ENCODE measurements around the gene RNF128.
A peak's percentile ranks its signal among the peaks of the same experiment; 100 is the strongest.
"Not testable (repeated sequence)": the region's sequence is repeated elsewhere in the genome, so short reads cannot be mapped to it uniquely, and the experiment has no call there.

RNF128 gene

GRCh38 chrX:106751407-106751806 is 24.9 kb downstream of the RNF128 start:
- no peak for DNase-seq

GRCh38 chrX:106752101-106752678 is 25.7 kb downstream of the RNF128 start:
- no peak for DNase-seq

GRCh38 chrX:106769288-106769687 is 42.8 kb downstream of the RNF128 start:
- DNase-seq = not testable (repeated sequence)

GRCh38 chrX:106774981-106775380 is 48.5 kb downstream of the RNF128 start:
- DNase-seq = no peak

- no peak for DNase-seq
Measured at GRCh38 chrX:106780264-106780663, 53.8 kb downstream of the RNF128 start.

- no peak for DNase-seq
Measured at GRCh38 chrX:106780664-106781377, 54.3 kb downstream of the RNF128 start.

- no peak for DNase-seq
Measured at GRCh38 chrX:106783716-106784115, 57.2 kb downstream of the RNF128 start.

GRCh38 chrX:106791495-106791894 is 65.0 kb downstream of the RNF128 start:
- no peak for DNase-seq

GRCh38 chrX:106802063-106802387 is 75.5 kb downstream of the RNF128 start:
- no peak for DNase-seq

GRCh38 chrX:106802388-106803275 is 76.1 kb downstream of the RNF128 start, which contains the start of gene TBC1D8B:
TSS of gene TBC1D8B (plus strand) at chrX:106802673. CDS start at chrX:106802854, 181 bp downstream.
- DNase-seq = peak in 2 of 5 donors; percentile 8 to 13

GRCh38 chrX:106811131-106811910 is 84.8 kb downstream of the RNF128 start:
- DNase-seq = no peak

- DNase-seq = not testable (repeated sequence)
Measured at GRCh38 chrX:106812930-106813329, 86.4 kb downstream of the RNF128 start.

GRCh38 chrX:106814093-106814492 is 87.6 kb downstream of the RNF128 start:
- DNase-seq = not testable (repeated sequence)

All from T-helper 1 cell (primary cell).